Inflammatory macrophage treated with lipopolysaccharide for 1 hour (primary cell): ENCODE data around the gene SNX33.

Experiments used
- DNase-seq, 2 donors: peaks; one replicate each; pipeline ENCODE4 v3.0.0-alpha.2; 2020 to 2022

Gene SNX33

DNA sequence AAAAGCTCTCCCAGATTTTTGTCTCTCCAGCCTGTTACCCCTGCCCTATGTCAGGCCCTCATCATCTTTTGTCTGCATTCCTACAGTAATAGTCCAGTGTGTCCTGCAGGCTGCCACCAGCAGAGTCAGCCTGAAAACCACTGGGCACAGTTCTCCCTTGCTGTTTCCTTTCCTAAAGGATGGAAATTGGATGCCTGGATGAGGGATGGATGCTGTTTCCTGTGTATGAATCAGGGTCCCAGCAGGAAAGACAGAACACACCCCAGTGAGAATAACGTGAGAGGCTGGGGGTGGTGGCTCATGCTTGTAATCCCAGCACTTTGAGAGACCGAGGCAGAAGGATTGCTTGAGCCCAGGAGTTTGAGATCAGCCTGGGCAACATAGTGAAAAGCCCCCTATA, 3.3 kb upstream of the SNX33 start:
- DNase-seq, result no peak

DNA sequence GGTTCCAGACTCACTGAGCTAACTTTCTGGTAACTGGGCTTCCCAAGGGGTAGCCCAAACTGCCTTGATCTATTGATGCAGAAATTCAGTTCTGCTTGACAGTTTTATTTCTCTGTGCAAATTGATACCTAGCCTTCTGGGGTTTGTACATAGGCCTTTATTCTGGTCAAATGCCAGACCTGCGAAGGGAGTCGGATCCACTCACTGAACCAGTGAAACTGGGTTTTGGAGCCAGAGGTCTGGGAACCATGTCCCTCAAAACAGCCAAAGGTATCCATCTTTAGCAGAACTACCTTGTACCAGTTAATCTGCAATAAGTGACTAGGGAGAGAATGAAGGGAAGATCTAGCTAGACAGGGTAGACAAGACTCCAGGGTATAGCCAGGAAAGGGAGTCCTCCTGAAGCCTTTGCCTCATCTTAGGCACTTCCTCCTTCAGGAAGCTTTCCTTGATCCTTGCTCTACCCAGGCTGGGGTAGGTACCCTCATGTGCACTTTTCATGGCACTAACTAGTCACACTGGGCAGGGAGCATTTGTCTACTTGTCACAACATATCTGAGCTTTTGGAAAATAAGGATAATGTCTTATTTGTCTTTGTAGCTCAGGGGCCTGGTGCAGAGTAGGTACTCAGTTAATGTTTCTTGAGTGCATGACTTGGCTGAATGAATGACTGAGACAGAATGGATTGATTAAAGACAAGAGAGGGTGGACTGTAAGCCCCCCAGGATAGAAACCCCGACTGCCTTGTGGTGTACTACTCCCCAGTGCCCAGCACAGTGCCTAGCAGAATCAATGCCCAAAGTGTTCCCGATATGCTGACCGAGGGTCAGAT, 1.4 kb upstream of the SNX33 start:
- no peak for DNase-seq

DNA sequence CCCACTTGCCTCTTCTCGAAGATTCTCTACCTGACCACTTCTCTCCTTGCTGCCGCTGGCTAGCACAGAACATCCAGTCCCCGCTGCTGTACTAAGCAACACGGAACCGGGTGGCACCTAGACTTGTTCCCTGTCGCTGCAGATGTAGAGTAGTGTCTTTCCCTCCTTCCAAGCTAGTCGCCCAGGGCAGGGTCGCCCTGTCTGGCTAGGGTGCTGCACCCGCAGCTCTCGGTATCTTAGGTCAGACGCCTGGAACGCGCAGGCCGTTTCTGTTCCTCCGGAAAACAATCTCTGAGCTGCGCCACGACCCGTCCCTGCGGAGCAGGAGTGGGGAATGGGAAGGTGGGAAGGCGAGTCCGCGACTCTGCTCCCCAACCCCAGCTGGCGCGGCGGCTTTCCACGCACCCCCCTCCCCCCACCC, 758 bp upstream of the SNX33 start:
- peak; percentile 20 to 23 for DNase-seq

DNA sequence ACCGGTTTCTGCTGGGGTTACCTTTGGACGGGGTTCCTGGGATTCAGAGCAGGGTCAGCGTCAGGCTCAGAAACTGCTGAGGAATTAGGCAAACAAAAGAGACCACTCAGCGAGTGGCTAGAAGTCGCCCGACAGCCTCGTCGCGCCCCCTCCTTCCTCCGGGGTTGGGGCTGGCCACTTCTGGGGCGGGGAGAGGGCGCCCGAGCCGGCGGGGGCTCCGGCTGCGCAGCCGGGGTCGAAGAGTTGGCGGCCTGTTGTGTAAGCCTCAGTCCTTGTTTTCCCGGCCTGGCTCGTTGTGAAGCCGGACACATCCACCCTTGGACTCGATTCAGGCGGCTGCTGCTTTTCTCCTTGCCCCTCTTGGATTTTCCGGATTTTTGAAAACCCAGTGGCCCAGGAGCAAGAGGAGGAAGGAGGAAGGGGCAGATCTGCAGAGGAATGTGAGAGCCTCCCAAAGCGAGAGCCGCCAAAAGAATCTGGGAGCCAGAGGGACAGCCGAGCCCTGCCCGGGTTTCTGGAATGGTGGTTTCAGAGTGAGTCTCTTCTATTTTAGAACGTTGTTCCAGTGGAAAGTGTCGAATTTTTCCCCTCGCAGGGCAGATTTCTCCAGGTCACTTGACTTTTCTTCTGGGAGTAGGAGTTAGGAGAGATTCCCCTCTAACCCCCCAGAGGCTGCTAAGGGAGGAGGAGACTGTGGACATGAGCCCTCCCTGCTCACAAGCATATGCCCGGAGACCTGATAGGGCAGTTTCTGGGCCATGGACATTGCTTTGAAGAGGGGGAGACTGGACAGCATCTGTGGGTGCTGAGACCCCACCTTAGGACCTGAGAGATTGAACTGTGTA, 666 bp downstream of the SNX33 start:
- peak; percentile 16 to 36 for DNase-seq

DNA sequence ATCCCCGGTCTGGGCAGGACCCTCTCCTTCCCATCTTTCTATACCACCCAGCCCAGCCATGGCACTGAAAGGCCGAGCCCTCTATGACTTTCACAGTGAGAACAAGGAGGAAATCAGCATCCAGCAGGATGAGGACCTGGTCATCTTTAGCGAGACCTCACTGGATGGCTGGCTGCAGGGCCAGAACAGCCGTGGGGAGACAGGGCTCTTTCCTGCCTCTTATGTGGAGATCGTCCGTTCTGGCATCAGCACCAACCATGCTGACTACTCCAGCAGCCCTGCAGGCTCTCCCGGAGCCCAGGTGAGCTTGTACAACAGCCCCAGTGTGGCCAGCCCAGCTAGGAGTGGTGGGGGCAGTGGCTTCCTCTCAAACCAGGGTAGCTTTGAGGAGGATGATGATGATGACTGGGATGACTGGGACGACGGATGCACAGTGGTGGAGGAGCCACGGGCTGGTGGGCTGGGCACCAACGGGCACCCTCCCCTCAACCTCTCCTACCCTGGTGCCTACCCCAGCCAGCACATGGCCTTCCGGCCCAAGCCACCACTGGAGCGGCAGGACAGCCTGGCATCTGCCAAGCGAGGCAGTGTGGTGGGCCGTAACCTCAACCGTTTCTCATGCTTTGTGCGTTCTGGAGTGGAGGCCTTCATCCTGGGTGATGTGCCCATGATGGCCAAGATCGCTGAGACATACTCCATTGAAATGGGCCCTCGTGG, 1.5 kb downstream of the SNX33 start:
- DNase-seq, result no peak

DNA sequence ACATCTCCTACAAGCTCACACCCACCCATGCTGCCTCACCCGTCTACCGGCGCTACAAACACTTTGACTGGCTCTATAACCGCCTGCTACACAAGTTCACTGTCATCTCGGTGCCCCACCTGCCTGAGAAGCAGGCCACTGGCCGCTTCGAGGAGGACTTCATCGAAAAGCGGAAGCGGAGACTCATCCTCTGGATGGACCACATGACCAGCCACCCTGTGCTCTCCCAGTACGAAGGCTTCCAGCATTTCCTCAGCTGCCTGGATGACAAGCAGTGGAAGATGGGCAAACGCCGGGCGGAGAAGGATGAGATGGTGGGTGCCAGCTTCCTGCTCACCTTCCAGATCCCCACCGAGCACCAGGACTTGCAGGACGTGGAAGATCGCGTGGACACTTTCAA, 2.1 kb downstream of the SNX33 start:
- no peak for DNase-seq

DNA sequence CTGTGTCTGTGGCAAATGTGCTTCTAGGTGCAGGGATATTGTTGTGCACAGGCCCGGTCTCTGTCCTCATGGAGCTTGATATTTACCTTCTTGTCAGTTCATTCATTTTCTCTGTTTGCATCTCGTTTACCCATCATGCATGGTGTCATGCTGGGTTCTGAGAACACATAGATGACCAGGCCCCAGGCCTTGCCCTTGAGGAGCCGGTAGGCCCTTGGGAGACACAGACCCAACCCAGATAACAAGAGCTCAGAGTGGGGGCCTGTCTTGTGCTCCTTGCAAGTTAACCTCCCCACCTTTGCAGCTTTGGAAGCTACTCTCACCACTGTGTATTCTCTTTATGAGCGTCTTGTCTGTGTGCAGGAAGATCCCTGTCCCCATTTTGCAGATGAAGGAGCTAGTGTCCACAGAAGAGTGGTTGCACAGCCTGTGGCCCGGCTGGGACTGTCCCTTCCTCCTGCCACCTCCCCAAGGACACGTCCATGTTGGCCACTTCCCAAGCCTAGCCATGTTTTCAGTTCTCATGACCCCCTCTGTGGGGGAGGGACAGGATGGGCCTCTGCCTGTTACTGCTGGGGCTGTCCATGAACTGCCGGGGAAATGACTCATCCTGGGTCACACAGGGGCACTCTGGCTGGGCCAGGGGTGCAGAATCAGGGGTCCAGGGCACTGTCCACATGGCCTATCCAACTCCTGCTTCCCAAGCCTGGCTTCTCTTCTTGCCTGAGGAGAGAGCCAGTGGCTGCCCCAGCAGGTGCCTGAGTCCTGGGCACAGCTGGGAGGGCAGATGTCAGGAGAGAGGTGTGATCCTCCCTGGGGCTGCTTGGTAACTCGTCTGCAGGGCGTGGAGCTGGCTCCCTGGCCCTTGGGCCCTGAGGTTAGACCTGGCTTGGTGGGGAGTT, 3.4 kb downstream of the SNX33 start:
- DNase-seq, result peak; percentile 41 to 70

DNA sequence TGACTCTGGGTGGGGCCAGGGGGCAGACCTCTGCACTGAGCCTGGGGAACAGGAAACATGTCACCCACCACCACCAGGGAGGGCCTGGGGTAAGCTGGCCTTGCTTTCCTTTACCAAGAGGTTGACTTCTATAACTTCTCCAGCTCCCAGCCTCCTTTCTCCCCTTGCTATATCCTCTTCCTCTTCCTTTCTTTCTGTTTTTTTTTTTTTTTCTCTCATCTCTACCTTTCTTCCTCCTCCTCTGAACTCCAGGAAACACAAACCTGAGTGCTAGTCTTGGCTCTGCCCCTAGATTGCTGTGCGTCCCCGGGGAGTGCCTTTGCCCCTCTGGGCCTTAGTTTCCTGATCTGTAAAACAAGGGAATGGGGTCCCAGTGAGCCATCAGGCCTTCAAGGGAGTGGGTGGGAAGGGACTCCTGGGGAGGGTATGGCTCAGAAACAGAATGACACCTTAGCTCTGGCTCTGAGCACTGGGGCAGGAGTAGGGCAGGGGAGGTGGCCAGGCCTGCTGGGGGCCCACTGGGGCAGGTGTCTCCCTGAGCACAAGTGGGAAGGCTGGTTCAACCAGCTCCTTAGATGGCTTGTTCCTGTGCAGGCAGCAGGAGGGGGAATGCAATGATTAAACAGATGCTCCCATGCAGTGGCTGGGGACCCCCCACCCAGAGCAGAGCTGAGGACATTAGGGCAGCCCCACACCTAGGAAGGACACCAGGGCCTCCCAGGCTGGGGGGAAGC, 4.3 kb downstream of the SNX33 start:
- no peak for DNase-seq

DNA sequence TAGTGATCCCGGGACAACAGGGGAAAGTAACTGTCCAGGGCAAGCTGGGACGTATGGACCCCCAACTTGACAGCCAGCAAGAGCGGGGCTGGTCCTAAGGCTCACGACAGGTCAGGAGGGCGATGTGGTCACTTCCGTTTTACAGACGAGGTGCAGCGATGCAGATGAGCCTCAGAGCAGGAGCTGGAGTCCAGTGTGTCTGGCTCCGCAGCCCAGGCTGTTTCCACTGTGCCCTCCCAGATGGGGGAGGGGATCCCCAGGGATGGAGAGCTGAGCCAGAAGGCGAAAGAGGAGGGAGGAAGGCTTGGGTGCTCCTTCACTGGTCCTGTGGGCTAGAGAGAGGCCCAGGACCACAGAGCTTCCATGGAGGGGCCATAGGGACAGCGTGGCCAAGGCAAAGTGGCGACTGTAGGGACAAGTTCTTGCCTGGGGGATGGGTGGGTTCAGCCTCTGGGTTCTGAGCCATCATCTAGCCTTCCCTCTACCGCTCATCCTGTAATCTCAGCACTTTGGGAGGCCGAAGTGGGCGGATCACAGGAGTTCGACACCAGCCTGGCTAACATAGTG, 5.7 kb downstream of the SNX33 start:
- DNase-seq, result no peak

DNA sequence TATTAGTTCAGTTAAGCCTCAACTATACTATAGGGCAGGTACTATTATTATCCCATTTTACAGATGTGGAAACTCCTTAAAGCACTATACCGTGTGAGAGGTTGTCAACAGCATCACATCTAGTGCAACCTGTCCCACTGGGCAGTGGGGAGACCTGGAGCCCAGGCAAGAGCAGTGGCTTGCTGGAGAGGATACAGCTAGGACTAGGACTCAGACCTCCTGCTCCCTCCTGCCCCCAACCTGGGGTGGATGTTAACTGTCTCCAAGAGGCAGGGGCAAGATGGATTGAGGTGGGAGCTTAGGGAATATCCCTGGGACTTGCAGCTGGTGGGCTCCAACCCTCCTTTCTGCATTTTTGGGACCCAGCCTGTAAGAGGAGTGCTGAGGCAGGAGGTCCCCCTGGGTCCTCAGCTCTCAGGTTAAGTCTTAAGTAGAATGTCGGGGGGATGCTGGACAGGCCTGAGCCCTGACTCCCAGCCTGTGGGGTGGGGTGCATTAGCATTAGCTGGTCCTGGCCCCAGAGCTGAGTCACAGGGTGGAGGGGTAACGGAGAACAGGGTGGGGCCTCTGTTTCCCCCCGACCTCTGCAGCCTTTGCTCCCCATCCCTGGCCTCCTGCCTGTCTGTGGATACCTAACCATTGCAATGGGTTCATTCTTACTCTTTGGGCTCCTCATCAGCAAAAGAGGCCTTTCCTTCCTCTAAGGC, 6.6 kb downstream of the SNX33 start:
- no peak for DNase-seq

DNA sequence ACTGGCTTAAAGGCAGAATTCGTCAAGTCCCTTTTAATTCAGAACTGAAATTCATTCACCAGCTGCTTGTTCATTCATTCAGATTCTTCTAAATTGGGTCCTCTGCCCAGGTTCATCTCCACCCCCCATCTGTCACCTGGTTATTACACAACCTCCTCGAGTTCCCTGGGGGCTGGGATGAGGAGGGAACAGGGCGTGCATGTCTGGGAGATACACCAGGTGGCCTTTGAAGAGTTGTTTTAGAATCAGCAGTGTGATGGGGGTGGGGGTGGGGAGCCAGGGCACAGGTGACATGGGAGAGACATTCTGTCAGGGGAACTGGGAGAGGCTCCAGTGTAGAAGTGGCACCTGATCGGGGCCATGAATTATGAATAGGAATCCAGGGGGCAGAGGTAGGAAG, 8.2 kb downstream of the SNX33 start:
- DNase-seq, result no peak

DNA sequence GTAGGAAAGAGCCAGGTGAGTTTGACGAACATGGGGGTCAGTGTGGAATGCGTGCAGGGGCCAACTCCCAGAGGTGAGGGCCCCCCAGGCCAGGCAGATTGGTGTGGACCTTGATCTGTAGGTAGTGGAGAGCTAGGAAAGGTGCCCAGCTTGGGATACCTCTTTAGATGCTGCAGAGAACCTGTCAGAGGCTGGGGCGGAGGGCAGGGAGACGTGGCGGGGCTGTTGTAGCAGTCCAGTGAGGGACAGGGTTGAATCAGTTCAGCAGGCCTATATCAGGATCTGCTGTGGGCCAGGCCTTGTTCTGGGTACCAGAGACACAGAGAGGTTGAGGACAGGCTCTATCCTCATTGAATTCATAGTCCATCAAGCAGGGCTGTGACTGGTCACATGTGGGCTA, 8.6 kb downstream of the SNX33 start:
- no peak for DNase-seq

DNA sequence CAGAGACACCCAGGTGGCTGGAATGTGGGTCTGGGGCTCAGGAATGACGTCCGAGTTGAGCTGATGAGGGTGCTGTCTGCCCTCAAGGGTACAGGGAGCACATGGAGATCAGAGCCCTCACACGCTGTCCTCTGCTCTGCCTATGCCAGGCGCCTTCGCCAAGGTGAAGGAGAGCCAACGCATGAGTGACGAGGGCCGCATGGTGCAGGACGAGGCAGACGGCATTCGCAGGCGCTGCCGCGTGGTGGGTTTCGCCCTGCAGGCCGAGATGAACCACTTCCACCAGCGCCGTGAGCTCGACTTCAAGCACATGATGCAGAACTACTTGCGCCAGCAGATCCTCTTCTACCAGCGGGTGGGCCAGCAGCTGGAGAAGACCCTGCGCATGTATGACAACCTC, 9.1 kb downstream of the SNX33 start:
- DNase-seq, result no peak

DNA sequence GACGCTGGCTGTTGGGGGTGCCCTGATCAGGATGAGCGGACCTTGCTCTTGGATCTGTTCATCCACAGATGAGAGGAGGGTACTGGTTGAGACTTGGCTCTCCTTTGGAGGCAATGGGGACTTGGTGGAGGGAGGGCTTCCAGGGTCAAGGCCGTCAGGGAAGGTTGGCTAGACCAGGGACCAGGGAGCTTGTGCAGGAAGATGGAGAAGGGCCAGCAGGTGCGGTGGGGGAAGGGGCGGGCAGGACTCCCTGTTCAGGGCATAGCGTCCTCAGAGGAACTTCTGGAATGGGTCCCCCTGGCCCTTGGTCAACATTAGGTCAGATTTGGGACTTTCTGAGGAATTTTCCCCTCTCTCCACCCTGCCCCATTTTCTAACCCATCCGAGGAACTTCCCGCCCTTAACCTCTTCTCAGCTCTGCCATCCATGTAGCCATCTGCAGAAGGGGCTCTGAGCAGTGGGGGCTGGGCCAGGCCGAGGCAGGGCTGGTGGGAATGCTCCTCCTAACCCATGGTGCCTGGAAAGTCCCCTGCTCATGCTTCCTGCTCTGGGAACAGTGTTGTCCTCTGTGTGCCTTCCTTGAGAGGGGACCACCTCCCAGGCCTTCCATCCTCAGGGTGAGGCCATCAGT, 11.5 kb downstream of the SNX33 start:
- peak in 1 of 2 donors; percentile 8 for DNase-seq

DNA sequence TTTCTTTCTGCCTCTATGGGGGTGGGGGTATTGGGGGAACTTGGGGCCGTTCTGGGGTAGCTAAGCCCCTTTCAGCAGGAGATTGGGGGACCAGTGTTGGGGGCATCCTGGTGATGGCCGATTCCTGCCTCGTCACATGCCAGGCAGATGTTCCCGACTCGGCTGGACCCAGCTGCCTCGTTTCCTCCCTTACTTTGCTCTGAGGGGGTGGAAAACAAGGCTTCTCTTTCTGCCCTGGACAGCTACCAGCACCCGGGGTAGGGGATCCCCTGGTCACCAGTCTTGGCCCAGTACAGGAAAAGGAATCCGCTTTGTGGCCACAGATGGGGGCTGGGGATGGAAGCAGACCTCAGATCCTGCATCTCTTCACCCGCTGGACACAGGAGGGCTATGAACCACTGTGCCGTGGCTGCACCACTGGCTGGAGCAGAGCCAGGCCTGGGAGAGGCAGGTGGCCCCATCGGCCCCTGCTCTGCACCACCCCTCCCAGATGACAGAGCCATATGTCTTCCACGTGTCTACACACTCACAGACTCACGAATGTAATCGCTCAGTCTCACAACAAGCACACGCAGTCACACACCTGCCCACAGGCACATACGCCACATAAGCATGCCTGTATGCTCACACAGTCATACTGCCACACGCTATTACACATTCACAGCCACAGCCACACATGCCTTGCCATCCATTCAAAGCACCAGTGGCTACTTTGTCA, 12.4 kb downstream of the SNX33 start:
- DNase-seq, result no peak

DNA sequence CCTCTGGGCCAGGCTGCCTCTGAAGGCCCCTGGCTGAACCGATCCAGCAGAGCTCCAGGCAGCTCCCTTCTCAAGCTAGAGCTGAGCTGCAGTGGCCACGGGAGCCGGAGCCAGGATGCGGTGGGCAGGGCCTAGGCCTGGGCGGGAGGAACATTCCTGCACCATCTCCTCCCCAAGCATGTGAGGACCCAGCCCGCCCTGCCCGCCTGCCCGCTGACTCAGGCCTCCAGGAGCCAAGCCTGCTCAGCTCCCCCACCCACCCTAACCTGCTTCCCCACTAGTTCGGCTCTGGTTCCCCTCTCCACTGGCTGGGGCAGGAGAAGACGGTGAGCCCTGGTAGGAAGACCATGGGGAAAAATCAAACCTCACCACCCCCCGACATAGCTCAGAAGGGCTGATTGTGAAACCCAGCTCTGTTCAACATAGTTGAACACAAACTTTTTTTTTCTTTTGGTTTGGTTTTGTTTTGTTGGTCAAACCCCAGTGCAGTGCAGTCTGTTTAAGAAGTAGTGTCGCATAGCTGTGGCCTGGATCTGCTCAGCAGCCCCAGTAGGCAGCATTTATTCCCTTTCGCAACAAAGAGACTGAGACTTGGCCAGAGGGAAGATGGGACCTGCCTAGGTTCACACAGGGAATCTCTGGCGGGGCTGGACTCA, 13.5 kb downstream of the SNX33 start:
- peak in 1 of 2 donors; percentile 13 for DNase-seq

DNA sequence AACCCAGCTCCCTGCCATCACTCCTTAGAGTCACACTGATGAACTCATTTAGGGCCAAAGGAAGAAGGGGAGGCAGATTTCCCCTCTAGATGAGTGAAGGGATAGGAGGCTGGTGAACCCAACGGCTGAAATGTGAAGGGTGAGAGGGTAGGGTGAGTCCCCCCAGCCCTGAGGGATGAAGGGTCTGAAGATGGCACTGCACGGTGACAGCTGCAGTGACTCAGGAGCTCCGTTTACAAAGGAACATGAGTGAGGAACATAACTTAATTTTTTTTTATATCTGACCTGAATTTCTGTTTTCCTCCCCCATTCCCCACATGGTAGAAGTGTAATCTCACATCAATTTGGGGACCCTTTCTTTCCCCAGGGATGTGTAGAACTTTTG, 14.0 kb downstream of the SNX33 start:
- no peak for DNase-seq

DNA sequence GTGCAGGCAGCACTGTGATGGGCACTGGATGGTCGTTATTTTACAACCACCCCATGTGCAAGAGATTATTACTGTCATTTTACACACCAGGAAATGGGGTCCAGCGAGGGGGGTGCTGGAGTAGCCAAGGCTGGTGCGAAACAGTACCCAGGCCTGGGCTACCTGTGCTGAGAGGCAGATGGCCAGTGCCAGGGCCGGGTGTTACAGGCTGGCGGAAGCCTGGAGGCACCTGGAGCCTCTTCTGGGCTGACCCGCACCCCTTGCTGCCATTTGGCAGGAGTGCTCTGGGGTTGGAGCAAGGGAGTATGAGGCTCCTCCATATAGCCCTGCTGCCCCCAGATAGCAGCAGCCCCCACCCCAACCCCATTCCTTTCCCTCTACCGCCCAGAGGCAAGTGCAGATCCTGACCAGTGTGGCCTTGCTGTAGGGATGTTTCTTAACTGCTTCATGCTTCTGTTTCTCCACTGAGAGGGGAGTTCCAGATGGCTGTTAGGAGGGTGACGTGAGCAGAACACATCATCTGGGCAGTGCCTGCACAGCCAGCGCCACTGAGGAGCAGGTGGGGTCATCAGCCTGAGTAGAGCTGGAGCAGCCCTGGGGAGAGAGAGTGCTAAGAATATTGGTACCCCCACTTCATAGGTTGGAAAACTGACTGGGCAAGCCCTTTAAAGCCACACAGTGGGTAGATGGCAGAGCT, 15.3 kb downstream of the SNX33 start:
- DNase-seq, result no peak
